K562 (cell line): Measurements from ENCODE around the gene DYSF. TPM values are rescaled to one million over a fixed set of nuclear protein-coding genes. Genes with fewer than 3 reads are reported as not detected.
A peak's percentile ranks its signal among the peaks of the same experiment; 100 is the strongest.

Experiments
- ATAC-seq: fragments of 200-7000 bp; cut with Tn5 transposase; 3 replicates; pipeline ENCODE4 v1.9.1; 2020; ENCODE audit warnings: moderate library complexity
- BruUV-seq: library from RNA; stranded (reverse); fragments of 400-500 nt; replicated peaks from 2 replicates; lab custom pipeline; 2021; lab: Mats Ljungman, UMichigan
- CTCF ChIA-PET: fragments of 300-600 bp; formaldehyde crosslinking; extraction: SDS; loops from one replicate; lab custom pipeline; 2021; ENCODE audit warnings: low intra/inter-chr PET ratio; lab: Yijun Ruan, JAX
- POLR2A ChIA-PET: fragments of 300-600, 350-650 bp; sonication (Branson Sonifier 250); formaldehyde crosslinking; extraction: SDS; loops from one replicate; lab custom pipeline; 2021; ENCODE audit warnings: antibody characterized with exemption, inconsistent platforms; lab: Yijun Ruan, JAX
- DNase-seq, 4 experiments: peaks; one replicate each; pipeline versions ENCODE4 v3.0.0 to v3.0.0-alpha.2; 2011 to 2018; ENCODE audit warnings: low spot score in 3 of 4, mixed read lengths in 3 of 4; ENCODE audit errors: extremely low read depth in 1 of 4
- FAIRE-seq: peaks from 2 replicates; lab custom pipeline; 2011; peaks lifted over from hg19 to GRCh38; lab: Jason Lieb, UNC
- H2AFZ ChIP-seq: 2 replicates; pipeline ENCODE4 v1.6.0; 2011; ENCODE audit warnings: low read depth, low read length, control low read depth, inconsistent platforms
- H3K27ac ChIP-seq: fragments of 200-600 bp; 3 replicates; pipeline ENCODE4 v1.8.0; 2011; ENCODE audit warnings: low read depth, mild to moderate bottlenecking, control low read depth, inconsistent platforms, low read length, moderate library complexity, mixed read lengths; ENCODE audit errors: extremely low read depth
- H3K27me3 ChIP-seq, 2 experiments: fragments of 300-600 bp in 1 of 2; 2 replicates in 1 of 2; 3 replicates in 1 of 2; pipeline versions ENCODE4 v1.6.0 to v1.8.0; 2011; ENCODE audit warnings: inconsistent platforms in 2 of 2, low read length in 2 of 2, mild to moderate bottlenecking in 1 of 2, mixed read lengths in 1 of 2, moderate library complexity in 1 of 2; ENCODE audit not compliant: control insufficient read depth in 2 of 2, insufficient read depth in 2 of 2
- H3K36me3 ChIP-seq: fragments of 300-600 bp; 3 replicates; pipeline ENCODE4 v1.8.0; 2011; ENCODE audit warnings: mild to moderate bottlenecking, low read length, inconsistent platforms; ENCODE audit not compliant: control insufficient read depth, insufficient read depth
- H3K4me1 ChIP-seq, 2 experiments: fragments of 200-600 bp in 1 of 2; replicated peaks in 1 of 2; 2 replicates in 1 of 2; 3 replicates in 1 of 2; pipeline versions ENCODE4 v1.5.1 to v1.8.0; 2011; ENCODE audit warnings: inconsistent platforms in 2 of 2, low read length in 2 of 2, mild to moderate bottlenecking in 1 of 2, mixed read lengths in 1 of 2, moderate library complexity in 1 of 2; ENCODE audit not compliant: control insufficient read depth in 2 of 2, insufficient read depth in 2 of 2
- H3K4me2 ChIP-seq: 2 replicates; pipeline ENCODE4 v1.6.1; 2011; ENCODE audit warnings: low read length, control low read depth, inconsistent platforms, mixed read lengths; ENCODE audit not compliant: insufficient read depth
- H3K4me3 ChIP-seq: fragments of 200-600 bp; sonication (generic), shearing (Covaris generic); 2 replicates; pipeline ENCODE4 v1.5.1; 2016; ENCODE audit warnings: control low read depth, inconsistent platforms
- H3K79me2 ChIP-seq: fragments of 200-600 bp; 3 replicates; pipeline ENCODE4 v1.8.0; 2011; ENCODE audit warnings: low read length, inconsistent platforms; ENCODE audit not compliant: control insufficient read depth, insufficient read depth
- H3K9ac ChIP-seq, 2 experiments: 2 replicates each; pipeline versions ENCODE4 v1.6.0 to v1.6.1; 2011; ENCODE audit warnings: low read depth in 2 of 2, low read length in 2 of 2, control low read depth in 1 of 2, inconsistent platforms in 1 of 2, mild to moderate bottlenecking in 1 of 2, mixed read lengths in 1 of 2; ENCODE audit not compliant: insufficient read depth in 1 of 2
- H3K9me1 ChIP-seq: one replicate; pipeline ENCODE4 v1.6.0; 2011; ENCODE audit warnings: inconsistent platforms, mild to moderate bottlenecking, low read length, moderate library complexity; ENCODE audit not compliant: control insufficient read depth, insufficient read depth
- H3K9me3 ChIP-seq: replicated peaks from 2 replicates; pipeline ENCODE4 v1.5.1; 2011; ENCODE audit warnings: low read depth, low read length, inconsistent platforms; ENCODE audit not compliant: control insufficient read depth, insufficient read depth
- H4K20me1 ChIP-seq: replicated peaks from 2 replicates; pipeline ENCODE4 v1.6.1; 2011; ENCODE audit warnings: low read length, inconsistent platforms, mixed read lengths; ENCODE audit not compliant: control insufficient read depth, insufficient read depth
- CGGBP1 ChIP-seq: fragments of 250-450 bp; sonication (Bioruptor Pico); IDR thresholded peaks from 2 replicates; pipeline ENCODE4 v1.9.0; 2021; ENCODE audit warnings: mild to moderate bottlenecking
- DLX4 ChIP-seq: fragments of 250-450 bp; sonication (Bioruptor Pico); IDR thresholded peaks from 2 replicates; pipeline ENCODE4 v1.6.1; 2021; ENCODE audit warnings: mild to moderate bottlenecking
- HEY1 ChIP-seq: fragments of 250-450 bp; sonication (Bioruptor Pico); IDR thresholded peaks from 2 replicates; pipeline ENCODE4 v1.5.0; 2020; ENCODE audit warnings: mild to moderate bottlenecking, moderate library complexity, borderline replicate concordance
- KLF10 ChIP-seq: fragments of 250-450 bp; sonication (Bioruptor Pico); IDR thresholded peaks from 2 replicates; pipeline ENCODE4 v1.6.1; 2021; ENCODE audit warnings: matching md5 sums
- KLF6 ChIP-seq: fragments of 250-450 bp; sonication (Bioruptor Pico); IDR thresholded peaks from 2 replicates; pipeline ENCODE4 v1.4.0; 2020; ENCODE audit warnings: mild to moderate bottlenecking, moderate library complexity, borderline replicate concordance
- MAX ChIP-seq: sonication (generic); formaldehyde crosslinking; IDR thresholded peaks from 2 replicates; pipeline ENCODE4 v1.9.0; 2022; ENCODE audit warnings: mild to moderate bottlenecking, missing genetic modification reagents
- POLR2G ChIP-seq: fragments of 200-400 bp; formaldehyde crosslinking; IDR thresholded peaks from 2 replicates; pipeline ENCODE4 v1.6.1; 2017; ENCODE audit warnings: low read depth, mild to moderate bottlenecking, antibody characterized with exemption, low read length, moderate library complexity
- SRSF3 ChIP-seq: fragments of 200-400 bp; formaldehyde crosslinking; IDR thresholded peaks from 2 replicates; pipeline ENCODE4 v1.6.1; 2016; ENCODE audit warnings: mild to moderate bottlenecking, low read length, moderate library complexity; ENCODE audit not compliant: insufficient read depth
- TCFL5 ChIP-seq: fragments of 250-450 bp; sonication (Bioruptor Pico); conservative IDR thresholded peaks from 2 replicates; pipeline ENCODE4 v1.6.1; 2021; ENCODE audit warnings: mild to moderate bottlenecking, moderate library complexity, matching md5 sums
- ZC3H11A ChIP-seq: IDR thresholded peaks from 2 replicates; pipeline ENCODE4 v1.6.1; 2012; ENCODE audit warnings: low read depth, low read length, improper control_type of control experiment
- ZC3H8 ChIP-seq: fragments of 450-650 bp; IDR thresholded peaks from 2 replicates; pipeline ENCODE4 v1.6.1; 2017
- ZNF79 ChIP-seq: fragments of 250-450 bp; sonication (Bioruptor Pico); IDR thresholded peaks from 2 replicates; pipeline ENCODE4 v1.4.0; 2020; ENCODE audit warnings: low read depth, mild to moderate bottlenecking, moderate library complexity
- WGBS: fragments of 100-300 bp; shearing (Covaris generic); methylation state at CpG from one replicate; pipeline ENCODE4 v1.1.6; 2016; ENCODE audit warnings: low coverage, mixed read lengths; ENCODE audit not compliant: insufficient coverage; ENCODE audit errors: missing lambda C conversion rate; 5-methylcytosine and 5-hydroxymethylcytosine counted together
- in situ Hi-C: fragments of 300-500 bp; cut with MboI; formaldehyde crosslinking; loops from 4 replicates; pipeline ENCODE4 v1.15.0; 2018; ENCODE audit warnings: inconsistent platforms, mixed read lengths
- intact Hi-C: fragments of 100-400 bp; cut with micrococcal nuclease; formaldehyde crosslinking; loops from 2 replicates; pipeline ENCODE4 v1.14.2; 2022
- polyA plus RNA-seq, 8 experiments: library from polyadenylated mRNA; depleted of rRNA in 4 of 8; stranded (reverse) in 5 of 8; unstranded in 3 of 8; fragments of >200 nt; fragmentation: Nextera tagmentation in 2 of 8; fragmentation: Illumina TruSeq in 1 of 8; extraction: Ambion mirVana in 2 of 8; extraction: Trizol in 1 of 8; gene quantifications; 2 replicates each; pipeline versions ENCODE4 v1.2.1 to v1.2.3, GENCODE V29; 2011 to 2014; ENCODE audit warnings: inconsistent platforms in 1 of 8, missing spikeins in 1 of 8
- total RNA-seq, 7 experiments: library from RNA; depleted of rRNA in 6 of 7; stranded (reverse); fragments of >200 nt in 6 of 7; fragmentation: Illumina TruSeq in 2 of 7; extraction: Trizol in 2 of 7; gene quantifications; 2 replicates each; pipeline versions ENCODE4 v1.2.1 to v1.2.3, GENCODE V29; 2011 to 2021; ENCODE audit warnings: low replicate concordance in 1 of 7

Gene DYSF
- total and polyA plus RNA-seq, 9 of the 15 experiments (the other 6 are each of a cell fraction or from before 2014, with no cell fraction given): 0.01 to 0.80 (median 0.29) TPM

- WGBS: 1% methylated on average over 10 of the region's 10 CpGs
- no peaks in the 10 kb centered on the region for H3K79me2 ChIP-seq
- peaks cover 5% of the 10 kb centered on the region for H3K9me1 ChIP-seq
- H4K20me1 ChIP-seq: peaks cover 31% of the 10 kb centered on the region
- H3K27me3 ChIP-seq: peaks cover 2 to 68% of the 10 kb centered on the region in 2 experiments; a peak in 4 of 5 replicates
- FAIRE-seq (no peak), ATAC-seq (0 out of 3 replicates have a peak, but pooled peaks have one; percentile 17), DNase-seq (no peak)
- in situ Hi-C loops: no loop called here
- ChIA-PET CTCF (no interaction called here), POLR2A (interaction anchor here (0.6 to 1.2 kb wide), 2 partner anchors 9 to 12 kb away, joined by 3 to 4 read pairs; no protein-coding TSS in a partner anchor)
- no peak overlapping the region for H2AFZ ChIP-seq
- TF ChIP-seq SRSF3: no peak
- no peak for TF ChIP-seq TCFL5 (CRISPR knock-in tag)
- TF ChIP-seq ZC3H11A: no peak
- TF ChIP-seq HEY1 (CRISPR knock-in tag): no peak
- TF ChIP-seq POLR2G: no peak
- no peak for TF ChIP-seq ZNF79 (CRISPR knock-in tag)
- no peak for TF ChIP-seq KLF10 (CRISPR knock-in tag)
- TF ChIP-seq CGGBP1 (CRISPR knock-in tag): no peak
- no peak for TF ChIP-seq MAX (CRISPR knock-in tag)
- no peak for TF ChIP-seq ZC3H8
- TF ChIP-seq DLX4 (CRISPR knock-in tag): no peak
- no peak for TF ChIP-seq KLF6
- H3K4me1 ChIP-seq: peaks cover 0 to 3% of the 10 kb centered on the region in 2 experiments; a peak in 1 of 5 replicates
- no peak overlapping the region for H3K4me3 ChIP-seq
- no peaks in the 10 kb centered on the region for H3K36me3 ChIP-seq
- H3K9ac ChIP-seq: no peak overlapping the region
- H3K9me3 ChIP-seq: no peaks in the 10 kb centered on the region
- no peak overlapping the region for H3K27ac ChIP-seq
- intact Hi-C loops: no loop called here
- no peak overlapping the region for H3K4me2 ChIP-seq
- no TSS peak for BruUV-seq
Observed at GRCh38 chr2:71588497-71589170, 135.3 kb downstream of the DYSF start.
